SK-N-SH (cell line): ENCODE data around the gene PSMB5. TPM values are rescaled to one million over a fixed set of nuclear protein-coding genes. Genes with fewer than 3 reads are reported as not detected.

Source experiments
- CTCF ChIA-PET: fragments of 300-600, 350-600 bp; formaldehyde crosslinking; extraction: SDS; loops from one replicate; lab custom pipeline; 2021; lab: Yijun Ruan, JAX
- POLR2A ChIA-PET: fragments of 350-600 bp; sonication (Branson Sonifier 250); formaldehyde crosslinking; extraction: SDS; loops from one replicate; lab custom pipeline; 2020; ENCODE audit warnings: antibody characterized with exemption, inconsistent platforms; lab: Yijun Ruan, JAX
- DNase-seq: peaks from one replicate; pipeline ENCODE4 v3.0.0; 2012
- H2AFZ ChIP-seq: fragments of 200-600 bp; sonication (generic); 2 replicates; pipeline ENCODE4 v1.8.1; 2016; ENCODE audit warnings: antibody characterized with exemption, mild to moderate bottlenecking, low read depth
- H3F3A ChIP-seq: fragments of 200-600 bp; sonication (generic); replicated peaks from 2 replicates; pipeline ENCODE3; 2016; ENCODE audit warnings: antibody characterized with exemption, mild to moderate bottlenecking; ENCODE audit not compliant: insufficient read depth
- H3K27ac ChIP-seq, 2 experiments: fragments of 200-500 bp in 1 of 2; fragments of 200-600 bp in 1 of 2; sonication (Bioruptor generic) in 1 of 2; sonication (generic), shearing (Covaris generic) in 1 of 2; 2 replicates each; pipeline versions ENCODE4 v1.5.1 to v1.6.1; 2014 to 2016; ENCODE audit warnings: low read depth in 2 of 2, inconsistent platforms in 1 of 2, low read length in 1 of 2, mild to moderate bottlenecking in 1 of 2, mixed read lengths in 1 of 2
- H3K27me3 ChIP-seq: fragments of 200-600 bp; sonication (generic), shearing (Covaris generic); 2 replicates; pipeline ENCODE4 v1.6.1; 2016; ENCODE audit warnings: mixed run types; ENCODE audit not compliant: insufficient read depth
- H3K36me3 ChIP-seq, 2 experiments: fragments of 200-500 bp in 1 of 2; fragments of 200-600 bp in 1 of 2; sonication (Bioruptor generic) in 1 of 2; sonication (generic) in 1 of 2; replicated peaks in 1 of 2; 2 replicates each; pipeline versions ENCODE3 to v1.5.1; 2014 to 2016; ENCODE audit warnings: low read length in 1 of 2, mild to moderate bottlenecking in 1 of 2; ENCODE audit not compliant: insufficient read depth in 2 of 2, control insufficient read depth in 1 of 2
- H3K4me1 ChIP-seq, 2 experiments: fragments of 200-500 bp in 1 of 2; fragments of 200-600 bp in 1 of 2; sonication (Bioruptor generic) in 1 of 2; sonication (generic), shearing (Covaris generic) in 1 of 2; 2 replicates each; pipeline versions ENCODE4 v1.5.1 to v1.6.1; 2014 to 2016; ENCODE audit warnings: low read depth in 1 of 2, low read length in 1 of 2, mixed run types in 1 of 2; ENCODE audit not compliant: insufficient read depth in 2 of 2, control insufficient read depth in 1 of 2
- H3K4me2 ChIP-seq: fragments of 200-600 bp; sonication (generic), shearing (Covaris generic); 2 replicates; pipeline ENCODE4 v1.6.1; 2017; ENCODE audit warnings: mixed run types
- H3K4me3 ChIP-seq, 2 experiments: fragments of 200-500 bp in 1 of 2; fragments of 200-600 bp in 1 of 2; sonication (Bioruptor generic) in 1 of 2; sonication (generic), shearing (Covaris generic) in 1 of 2; 2 replicates each; pipeline versions ENCODE4 v1.5.1 to v1.8.1; 2014 to 2016; ENCODE audit warnings: low read depth in 2 of 2, inconsistent platforms in 1 of 2, low read length in 1 of 2, mild to moderate bottlenecking in 1 of 2, mixed read lengths in 1 of 2, moderate library complexity in 1 of 2
- H3K79me2 ChIP-seq: fragments of 200-600 bp; sonication (generic); 2 replicates; pipeline ENCODE4 v1.8.1; 2017; ENCODE audit warnings: mild to moderate bottlenecking; ENCODE audit not compliant: insufficient read depth
- H3K9ac ChIP-seq: fragments of 200-600 bp; sonication (generic); 2 replicates; pipeline ENCODE4 v1.6.1; 2017; ENCODE audit warnings: mixed run types
- H3K9me2 ChIP-seq: fragments of 200-600 bp; sonication (generic); 2 replicates; pipeline ENCODE4 v1.6.1; 2017; ENCODE audit warnings: mixed run types
- H3K9me3 ChIP-seq: fragments of 200-600 bp; sonication (generic); 2 replicates; pipeline ENCODE4 v1.6.1; 2017; ENCODE audit warnings: mixed run types, mild to moderate bottlenecking, moderate library complexity
- H4K20me1 ChIP-seq: fragments of 200-600 bp; sonication (generic); 2 replicates; pipeline ENCODE4 v1.6.1; 2017; ENCODE audit warnings: mild to moderate bottlenecking, mixed run types; ENCODE audit not compliant: insufficient read depth
- CHD2 ChIP-seq: fragments of 150-350 bp; IDR thresholded peaks from 2 replicates; pipeline ENCODE4 v1.6.1; 2018; ENCODE audit warnings: low read length; ENCODE audit not compliant: partially characterized antibody
- EZH2phosphoT487 ChIP-seq: fragments of 200-600 bp; sonication (generic); IDR thresholded peaks from 2 replicates; pipeline ENCODE4 v1.6.1; 2017; ENCODE audit warnings: low read depth, mixed run types, mild to moderate bottlenecking, antibody characterized with exemption, moderate library complexity, borderline replicate concordance
- FOSL2 ChIP-seq: IDR thresholded peaks from 2 replicates; pipeline ENCODE4 v1.4.0; 2012; ENCODE audit warnings: low read depth, mild to moderate bottlenecking, moderate library complexity, borderline replicate concordance
- FOXM1 ChIP-seq: IDR thresholded peaks from 2 replicates; pipeline ENCODE4 v1.4.0; 2012; ENCODE audit warnings: low read depth, mild to moderate bottlenecking
- GABPA ChIP-seq: IDR thresholded peaks from 2 replicates; pipeline ENCODE4 v1.4.0; 2012; ENCODE audit warnings: low read depth, mild to moderate bottlenecking
- JUND ChIP-seq: IDR thresholded peaks from 2 replicates; pipeline ENCODE4 v1.4.0; 2012
- MEF2A ChIP-seq: IDR thresholded peaks from 2 replicates; pipeline ENCODE4 v1.4.0; 2012; ENCODE audit warnings: low read depth, borderline replicate concordance
- NFIC ChIP-seq: IDR thresholded peaks from 2 replicates; pipeline ENCODE4 v1.4.0; 2012; ENCODE audit warnings: borderline replicate concordance
- NRF1 ChIP-seq: IDR thresholded peaks from 2 replicates; pipeline ENCODE4 v1.6.1; 2012; ENCODE audit warnings: low read depth, mild to moderate bottlenecking, low read length
- RAD21 ChIP-seq: IDR thresholded peaks from 2 replicates; pipeline ENCODE4 v1.6.1; 2012; ENCODE audit warnings: mild to moderate bottlenecking, low read length
- SMC3 ChIP-seq: IDR thresholded peaks from 2 replicates; pipeline ENCODE4 v1.6.1; 2012; ENCODE audit warnings: low read depth, low read length, improper control_type of control experiment
- TAF1 ChIP-seq: IDR thresholded peaks from 2 replicates; pipeline ENCODE4 v1.6.1; 2012; ENCODE audit warnings: low read depth, mild to moderate bottlenecking, low read length, moderate library complexity, borderline replicate concordance
- TCF12 ChIP-seq: IDR thresholded peaks from 2 replicates; pipeline ENCODE4 v1.4.0; 2012
- TEAD4 ChIP-seq: IDR thresholded peaks from 2 replicates; pipeline ENCODE4 v1.4.0; 2012; ENCODE audit warnings: mild to moderate bottlenecking, borderline replicate concordance; ENCODE audit not compliant: insufficient read depth
- YY1 ChIP-seq: IDR thresholded peaks from 2 replicates; pipeline ENCODE4 v1.4.0; 2012; ENCODE audit warnings: low read depth, mild to moderate bottlenecking
- WGBS: methylation state at CpG from one replicate; pipeline ENCODE4 v1.1.6; 2017; ENCODE audit warnings: low lambda C conversion rate; 5-methylcytosine and 5-hydroxymethylcytosine counted together
- polyA plus RNA-seq, 3 experiments: library from polyadenylated mRNA; depleted of rRNA; stranded (reverse); fragments of >200 nt; gene quantifications; 2 replicates each; pipeline ENCODE4 v1.2.3, GENCODE V29; 2012
- TF ChIP-seq, protein P1 (sequence below): fragments of 150-350 bp; IDR thresholded peaks from 2 replicates; pipeline ENCODE4 v1.6.1; 2017; ENCODE audit warnings: antibody characterized with exemption, low read length, low read depth, borderline replicate concordance
- TF ChIP-seq, protein P2 (sequence below): fragments of 200-600 bp; sonication (generic); IDR thresholded peaks from 2 replicates; pipeline ENCODE4 v1.6.1; 2017; ENCODE audit warnings: antibody characterized with exemption, mild to moderate bottlenecking, moderate library complexity
- TF ChIP-seq, protein P3 (sequence below): IDR thresholded peaks from 2 replicates; pipeline ENCODE4 v1.6.1; 2012; ENCODE audit warnings: mild to moderate bottlenecking, low read depth, low read length, moderate library complexity

The PSMB5 gene
- polyA plus RNA-seq, 1 of the 3 experiments (the other 2 are of a cell fraction): 337 TPM

DNA sequence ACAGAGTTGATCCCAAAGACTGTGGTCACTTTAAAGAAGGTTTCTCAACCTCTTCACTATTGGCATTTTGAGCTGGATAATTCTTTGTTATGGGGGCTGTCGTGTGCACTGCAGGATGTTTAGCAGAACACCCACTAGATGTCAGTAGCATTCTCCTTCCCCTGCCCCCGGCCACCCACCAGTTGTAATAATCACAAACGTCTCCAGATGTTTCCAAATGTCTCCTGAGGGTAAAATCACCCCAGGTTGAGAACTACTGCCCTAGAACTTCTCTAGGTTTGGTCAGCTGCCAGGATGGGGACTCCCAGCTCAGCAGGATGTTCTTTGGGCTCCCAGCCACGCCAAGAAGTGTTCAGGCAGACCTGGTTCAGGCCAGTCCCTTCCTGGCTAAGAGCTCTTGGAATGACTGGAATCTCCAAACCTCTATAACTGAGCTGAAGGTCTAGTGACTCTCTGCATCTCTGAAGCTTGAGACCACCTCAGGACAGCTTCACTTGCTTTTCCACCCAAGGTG, 39.9 kb downstream of the PSMB5 start:
- TF ChIP-seq NRF1 (no peak), SMC3 (peak; percentile 75), RAD21 (peak; percentile 83), GABPA (no peak), TCF12 (no peak), FOXM1 (no peak), FOSL2 (no peak), TAF1 (no peak), TEAD4 (no peak), CHD2 (peak; percentile 58)
- TF ChIP-seq, protein P1, sequence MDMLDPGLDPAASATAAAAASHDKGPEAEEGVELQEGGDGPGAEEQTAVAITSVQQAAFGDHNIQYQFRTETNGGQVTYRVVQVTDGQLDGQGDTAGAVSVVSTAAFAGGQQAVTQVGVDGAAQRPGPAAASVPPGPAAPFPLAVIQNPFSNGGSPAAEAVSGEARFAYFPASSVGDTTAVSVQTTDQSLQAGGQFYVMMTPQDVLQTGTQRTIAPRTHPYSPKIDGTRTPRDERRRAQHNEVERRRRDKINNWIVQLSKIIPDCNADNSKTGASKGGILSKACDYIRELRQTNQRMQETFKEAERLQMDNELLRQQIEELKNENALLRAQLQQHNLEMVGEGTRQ: no peak
- TF ChIP-seq, protein P2, sequence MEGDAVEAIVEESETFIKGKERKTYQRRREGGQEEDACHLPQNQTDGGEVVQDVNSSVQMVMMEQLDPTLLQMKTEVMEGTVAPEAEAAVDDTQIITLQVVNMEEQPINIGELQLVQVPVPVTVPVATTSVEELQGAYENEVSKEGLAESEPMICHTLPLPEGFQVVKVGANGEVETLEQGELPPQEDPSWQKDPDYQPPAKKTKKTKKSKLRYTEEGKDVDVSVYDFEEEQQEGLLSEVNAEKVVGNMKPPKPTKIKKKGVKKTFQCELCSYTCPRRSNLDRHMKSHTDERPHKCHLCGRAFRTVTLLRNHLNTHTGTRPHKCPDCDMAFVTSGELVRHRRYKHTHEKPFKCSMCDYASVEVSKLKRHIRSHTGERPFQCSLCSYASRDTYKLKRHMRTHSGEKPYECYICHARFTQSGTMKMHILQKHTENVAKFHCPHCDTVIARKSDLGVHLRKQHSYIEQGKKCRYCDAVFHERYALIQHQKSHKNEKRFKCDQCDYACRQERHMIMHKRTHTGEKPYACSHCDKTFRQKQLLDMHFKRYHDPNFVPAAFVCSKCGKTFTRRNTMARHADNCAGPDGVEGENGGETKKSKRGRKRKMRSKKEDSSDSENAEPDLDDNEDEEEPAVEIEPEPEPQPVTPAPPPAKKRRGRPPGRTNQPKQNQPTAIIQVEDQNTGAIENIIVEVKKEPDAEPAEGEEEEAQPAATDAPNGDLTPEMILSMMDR: peak; percentile 70
- TF ChIP-seq, all 33 proteins: peak for 4
- Histone ChIP-seq H3K27ac (no peak overlapping the region), H4K20me1 (no peaks in the 10 kb centered on the region), H3F3A (peaks cover 4% of the 10 kb centered on the region), H3K27me3 (no peaks in the 10 kb centered on the region), H3K9me2 (no peaks in the 10 kb centered on the region), H3K79me2 (no peaks in the 10 kb centered on the region), H3K9ac (no peak overlapping the region), H2AFZ (no peak overlapping the region), H3K9me3 (no peaks in the 10 kb centered on the region), H3K4me2 (no peak overlapping the region), H3K4me1 (peaks cover 4 to 25% of the 10 kb centered on the region in 2 experiments; a peak in 3 of 4 replicates), H3K36me3 (no peaks in the 10 kb centered on the region), H3K4me3 (no peak overlapping the region; a peak in 1 of 4 replicates)
- CTCF ChIA-PET: interaction anchor here (0.6 to 34.9 kb wide), 34 partner anchors 9 to 424 kb away, joined by 3 to 1566 read pairs (median 6); partner anchors contain the start of genes AJUBA, CDH24, HAUS4 and PRMT5
- WGBS: 18% methylated on average over 4 of the region's 4 CpGs
- peak; percentile 77 for DNase-seq
- POLR2A ChIA-PET: interaction anchor here (0.6 to 2.8 kb wide), 7 partner anchors 9 to 101 kb away, joined by 3 to 18 read pairs (median 10); partner anchors contain the start of gene CDH24

- peaks cover 4 to 20% of the 10 kb centered on the region in 2 experiments; a peak in 3 of 4 replicates for H3K4me1 ChIP-seq
- peaks cover 4% of the 10 kb centered on the region for H3F3A ChIP-seq
- H2AFZ ChIP-seq: no peak overlapping the region
- H3K27me3 ChIP-seq: no peaks in the 10 kb centered on the region
- H3K4me2 ChIP-seq: no peak overlapping the region
- no peaks in the 10 kb centered on the region for H3K9me2 ChIP-seq
- H3K27ac ChIP-seq: no peak overlapping the region
- no peaks in the 10 kb centered on the region for H3K36me3 ChIP-seq
- ChIA-PET POLR2A (interaction anchor here (1.7 to 1.9 kb wide), 2 partner anchors 62 to 64 kb away, joined by 6 read pairs; partner anchors contain the start of gene CDH24), CTCF (interaction anchor here (0.8 to 34.9 kb wide), 13 partner anchors 10 to 437 kb away, joined by 3 to 1566 read pairs (median 8); partner anchors contain the start of genes AJUBA, CDH24, PRMT5 and PSMB11)
- no peaks in the 10 kb centered on the region for H3K79me2 ChIP-seq
- H3K9me3 ChIP-seq: no peaks in the 10 kb centered on the region
- no peak for DNase-seq
- H3K9ac ChIP-seq: no peak overlapping the region
- H3K4me3 ChIP-seq: no peak overlapping the region
- no peaks in the 10 kb centered on the region for H4K20me1 ChIP-seq
- TF ChIP-seq GABPA (no peak), NFIC (no peak), FOXM1 (no peak), JUND (no peak), CHD2 (no peak), YY1 (no peak), EZH2phosphoT487 (no peak), MEF2A (no peak), RAD21 (no peak), SMC3 (no peak)
- TF ChIP-seq, protein P2: no peak
- TF ChIP-seq, protein P3, sequence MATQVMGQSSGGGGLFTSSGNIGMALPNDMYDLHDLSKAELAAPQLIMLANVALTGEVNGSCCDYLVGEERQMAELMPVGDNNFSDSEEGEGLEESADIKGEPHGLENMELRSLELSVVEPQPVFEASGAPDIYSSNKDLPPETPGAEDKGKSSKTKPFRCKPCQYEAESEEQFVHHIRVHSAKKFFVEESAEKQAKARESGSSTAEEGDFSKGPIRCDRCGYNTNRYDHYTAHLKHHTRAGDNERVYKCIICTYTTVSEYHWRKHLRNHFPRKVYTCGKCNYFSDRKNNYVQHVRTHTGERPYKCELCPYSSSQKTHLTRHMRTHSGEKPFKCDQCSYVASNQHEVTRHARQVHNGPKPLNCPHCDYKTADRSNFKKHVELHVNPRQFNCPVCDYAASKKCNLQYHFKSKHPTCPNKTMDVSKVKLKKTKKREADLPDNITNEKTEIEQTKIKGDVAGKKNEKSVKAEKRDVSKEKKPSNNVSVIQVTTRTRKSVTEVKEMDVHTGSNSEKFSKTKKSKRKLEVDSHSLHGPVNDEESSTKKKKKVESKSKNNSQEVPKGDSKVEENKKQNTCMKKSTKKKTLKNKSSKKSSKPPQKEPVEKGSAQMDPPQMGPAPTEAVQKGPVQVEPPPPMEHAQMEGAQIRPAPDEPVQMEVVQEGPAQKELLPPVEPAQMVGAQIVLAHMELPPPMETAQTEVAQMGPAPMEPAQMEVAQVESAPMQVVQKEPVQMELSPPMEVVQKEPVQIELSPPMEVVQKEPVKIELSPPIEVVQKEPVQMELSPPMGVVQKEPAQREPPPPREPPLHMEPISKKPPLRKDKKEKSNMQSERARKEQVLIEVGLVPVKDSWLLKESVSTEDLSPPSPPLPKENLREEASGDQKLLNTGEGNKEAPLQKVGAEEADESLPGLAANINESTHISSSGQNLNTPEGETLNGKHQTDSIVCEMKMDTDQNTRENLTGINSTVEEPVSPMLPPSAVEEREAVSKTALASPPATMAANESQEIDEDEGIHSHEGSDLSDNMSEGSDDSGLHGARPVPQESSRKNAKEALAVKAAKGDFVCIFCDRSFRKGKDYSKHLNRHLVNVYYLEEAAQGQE: no peak
Measured at GRCh38 chr14:22993517-22993916, 41.2 kb downstream of the PSMB5 start.
